Brain microvascular endothelial cell (primary cell): ENCODE measurements around the gene ANXA8L1.
"Not testable (repeated sequence)": the region's sequence is repeated elsewhere in the genome, so short reads cannot be mapped to it uniquely, and the experiment has no call there.

Source experiments
- DNase-seq: peaks from one replicate; pipeline ENCODE4 v3.0.0-alpha.2; 2020
- H3K27ac ChIP-seq: fragments of 250-450 bp; sonication (Bioruptor Pico); 2 replicates; pipeline ENCODE4 v1.5.1; 2020; ENCODE audit warnings: mild to moderate bottlenecking, moderate library complexity
- H3K27me3 ChIP-seq: fragments of 250-450 bp; sonication (Bioruptor Pico); replicated peaks from 2 replicates; pipeline ENCODE4 v1.5.1; 2020; ENCODE audit warnings: mild to moderate bottlenecking
- H3K36me3 ChIP-seq: fragments of 250-450 bp; sonication (Bioruptor Pico); replicated peaks from 2 replicates; pipeline ENCODE4 v1.5.1; 2020; ENCODE audit warnings: mild to moderate bottlenecking
- H3K4me3 ChIP-seq: 2 replicates; pipeline ENCODE4 v1.5.1; 2011; ENCODE audit warnings: low read depth, mild to moderate bottlenecking, control low read depth, low read length, moderate library complexity
- CTCF ChIP-seq: IDR thresholded peaks from 2 replicates; pipeline ENCODE4 v1.5.1; 2011; ENCODE audit warnings: low read depth, mild to moderate bottlenecking, moderate library complexity, low read length, control low read depth, inconsistent platforms; ENCODE audit errors: missing control alignments
- in situ Hi-C: cut with HindIII; loops from 2 replicates; pipeline ENCODE4 v1.10.0; 2017; ENCODE audit warnings: low sequenced_read_pairs, low pct_ligation_motif_present

Gene ANXA8L1

GRCh38 chr10:46375406-46375805 is at the start of gene ANXA8L1:
Gene ANXA8L1, plus strand, starts transcription at chr10:46375776. Its CDS starts 76 bp downstream, at chr10:46375852.
- H3K36me3 ChIP-seq, in situ Hi-C loops, DNase-seq, H3K4me3 ChIP-seq, H3K27me3 ChIP-seq: not testable (repeated sequence)
- H3K27ac ChIP-seq, result peak within 1 kb of the TSS; percentile 6

GRCh38 chr10:46326066-46326465 is 49.5 kb upstream of the ANXA8L1 start:
- in situ Hi-C loops, result no loop called here
- Histone ChIP-seq H3K27ac (no peak overlapping the region), H3K27me3 (no peaks in the 10 kb centered on the region), H3K4me3 (no peak overlapping the region), H3K36me3 (no peaks in the 10 kb centered on the region)
- no peak for DNase-seq
- no peak for TF ChIP-seq CTCF

GRCh38 chr10:46326971-46327370 is 48.6 kb upstream of the ANXA8L1 start:
- no peak for DNase-seq
- H3K4me3 ChIP-seq, result no peak overlapping the region
- no peak overlapping the region for H3K27ac ChIP-seq
- peaks cover 2% of the 10 kb centered on the region for H3K27me3 ChIP-seq
- in situ Hi-C loops, result no loop called here
- no peak for TF ChIP-seq CTCF
- no peaks in the 10 kb centered on the region for H3K36me3 ChIP-seq

- Histone ChIP-seq H3K36me3 (no peaks in the 10 kb centered on the region), H3K27me3 (peaks cover 6% of the 10 kb centered on the region), H3K4me3 (no peak overlapping the region), H3K27ac (no peak overlapping the region)
- no peak for TF ChIP-seq CTCF
- no peak for DNase-seq
- in situ Hi-C loops, result no loop called here
Observed at GRCh38 chr10:46327685-46328084, 47.9 kb upstream of the ANXA8L1 start.

- no peak for TF ChIP-seq CTCF
- Histone ChIP-seq H3K27me3 (peaks cover 6% of the 10 kb centered on the region), H3K27ac (no peak overlapping the region), H3K4me3 (no peak overlapping the region), H3K36me3 (no peaks in the 10 kb centered on the region)
- in situ Hi-C loops, result no loop called here
- DNase-seq, result no peak
Observed at GRCh38 chr10:46328853-46329689, 46.5 kb upstream of the ANXA8L1 start.

GRCh38 chr10:46329690-46330016 is 45.9 kb upstream of the ANXA8L1 start:
- no peak overlapping the region for H3K4me3 ChIP-seq
- no peak overlapping the region for H3K27ac ChIP-seq
- TF ChIP-seq CTCF, result no peak
- H3K36me3 ChIP-seq, result no peaks in the 10 kb centered on the region
- in situ Hi-C loops, result no loop called here
- peaks cover 6% of the 10 kb centered on the region for H3K27me3 ChIP-seq
- peak; percentile 4 for DNase-seq
